DND-41 (cell line): ENCODE results near the gene VPS37D.
"Not testable (repeated sequence)": the region's sequence is repeated elsewhere in the genome, so short reads cannot be mapped to it uniquely, and the experiment has no call there.

Experiments used
- ATAC-seq: fragments of 200-7000 bp; cut with Tn5 transposase; 3 replicates; pipeline ENCODE4 v1.9.1; 2021; ENCODE audit warnings: low read depth; ENCODE audit not compliant: insufficient read depth
- DNase-seq: peaks from one replicate; pipeline ENCODE4 v3.0.0-alpha.2; 2020
- H2AFZ ChIP-seq: 2 replicates; pipeline ENCODE4 v1.6.0; 2012; ENCODE audit warnings: low read depth, low read length
- H3K27ac ChIP-seq: 2 replicates; pipeline ENCODE4 v1.5.1; 2012; ENCODE audit warnings: low read length, inconsistent platforms
- H3K27me3 ChIP-seq: fragments of 200-600 bp; sonication (generic); 2 replicates; pipeline ENCODE4 v1.6.0; 2012; ENCODE audit warnings: low read length, mild to moderate bottlenecking, inconsistent platforms; ENCODE audit not compliant: insufficient read depth, poor library complexity
- H3K36me3 ChIP-seq: 2 replicates; pipeline ENCODE4 v1.5.1; 2012; ENCODE audit warnings: low read length, inconsistent platforms; ENCODE audit not compliant: insufficient read depth
- H3K4me1 ChIP-seq: 2 replicates; pipeline ENCODE4 v1.5.1; 2012; ENCODE audit warnings: mild to moderate bottlenecking, low read length; ENCODE audit not compliant: insufficient read depth
- H3K4me2 ChIP-seq: 2 replicates; pipeline ENCODE4 v1.6.0; 2012; ENCODE audit warnings: mild to moderate bottlenecking, moderate library complexity, low read length, inconsistent platforms; ENCODE audit not compliant: insufficient read depth
- H3K4me3 ChIP-seq, 2 experiments: fragments of 200-600 bp in 1 of 2; shearing (Covaris generic) in 1 of 2; 2 replicates each; pipeline ENCODE4 v1.5.1; 2012 to 2016; ENCODE audit warnings: inconsistent platforms in 2 of 2, low read length in 2 of 2, mild to moderate bottlenecking in 2 of 2, low read depth in 1 of 2, moderate library complexity in 1 of 2
- H3K79me2 ChIP-seq: 2 replicates; pipeline ENCODE4 v1.6.0; 2012; ENCODE audit warnings: low read length, inconsistent platforms; ENCODE audit not compliant: insufficient read depth
- H3K9ac ChIP-seq: 2 replicates; pipeline ENCODE4 v1.6.0; 2012; ENCODE audit warnings: low read depth, mild to moderate bottlenecking, inconsistent platforms, low read length, moderate library complexity
- H3K9me3 ChIP-seq: 2 replicates; pipeline ENCODE4 v1.5.1; 2012; ENCODE audit warnings: low read length, moderate library complexity, mild to moderate bottlenecking, inconsistent platforms; ENCODE audit not compliant: insufficient read depth, severe bottlenecking
- H4K20me1 ChIP-seq: 2 replicates; pipeline ENCODE4 v1.6.0; 2012; ENCODE audit warnings: low read length; ENCODE audit not compliant: insufficient read depth
- EZH2 ChIP-seq: IDR thresholded peaks from 3 replicates; pipeline ENCODE4 v1.6.1; 2012; ENCODE audit warnings: borderline replicate concordance, low read depth, mild to moderate bottlenecking, moderate library complexity, low read length, inconsistent platforms; ENCODE audit not compliant: severe bottlenecking
- TF ChIP-seq, protein P1 (sequence below): IDR thresholded peaks from 2 replicates; pipeline ENCODE4 v1.5.1; 2012; ENCODE audit warnings: borderline replicate concordance, low read length, moderate library complexity, mild to moderate bottlenecking; ENCODE audit not compliant: poor library complexity, severe bottlenecking; ENCODE audit errors: extremely low read depth

Gene VPS37D

DNA sequence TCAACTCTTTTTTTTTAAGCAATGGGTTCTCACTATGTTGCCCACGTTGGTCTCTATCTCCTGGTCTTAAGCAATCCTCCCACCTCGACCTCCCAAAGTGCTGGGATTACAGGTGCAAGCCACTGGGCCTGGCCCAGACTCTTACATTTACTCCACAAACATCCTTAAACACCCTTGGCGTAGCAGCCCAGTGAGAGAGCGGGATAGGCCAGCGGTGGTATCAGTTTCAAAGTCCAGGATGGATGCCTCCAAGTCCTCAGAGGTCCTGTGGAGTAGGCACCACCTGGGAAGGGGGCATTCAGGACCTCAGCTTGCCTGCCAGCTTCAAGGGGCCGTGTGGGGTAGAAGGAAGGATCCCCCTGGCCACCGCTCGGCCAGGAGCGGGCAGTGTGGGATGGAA, 18.1 kb upstream of the VPS37D start:
- H3K9ac ChIP-seq = no peak overlapping the region
- no peak for DNase-seq
- TF ChIP-seq, protein P1, sequence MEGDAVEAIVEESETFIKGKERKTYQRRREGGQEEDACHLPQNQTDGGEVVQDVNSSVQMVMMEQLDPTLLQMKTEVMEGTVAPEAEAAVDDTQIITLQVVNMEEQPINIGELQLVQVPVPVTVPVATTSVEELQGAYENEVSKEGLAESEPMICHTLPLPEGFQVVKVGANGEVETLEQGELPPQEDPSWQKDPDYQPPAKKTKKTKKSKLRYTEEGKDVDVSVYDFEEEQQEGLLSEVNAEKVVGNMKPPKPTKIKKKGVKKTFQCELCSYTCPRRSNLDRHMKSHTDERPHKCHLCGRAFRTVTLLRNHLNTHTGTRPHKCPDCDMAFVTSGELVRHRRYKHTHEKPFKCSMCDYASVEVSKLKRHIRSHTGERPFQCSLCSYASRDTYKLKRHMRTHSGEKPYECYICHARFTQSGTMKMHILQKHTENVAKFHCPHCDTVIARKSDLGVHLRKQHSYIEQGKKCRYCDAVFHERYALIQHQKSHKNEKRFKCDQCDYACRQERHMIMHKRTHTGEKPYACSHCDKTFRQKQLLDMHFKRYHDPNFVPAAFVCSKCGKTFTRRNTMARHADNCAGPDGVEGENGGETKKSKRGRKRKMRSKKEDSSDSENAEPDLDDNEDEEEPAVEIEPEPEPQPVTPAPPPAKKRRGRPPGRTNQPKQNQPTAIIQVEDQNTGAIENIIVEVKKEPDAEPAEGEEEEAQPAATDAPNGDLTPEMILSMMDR = no peak
- TF ChIP-seq EZH2 = no peak

GRCh38 chr7:73650524-73650923, 17.1 kb upstream of the VPS37D start:
- Histone ChIP-seq H2AFZ (no peak overlapping the region), H4K20me1 (no peaks in the 10 kb centered on the region; the same call in 1 of the 2 replicates), H3K9ac (no peak overlapping the region), H3K4me2 (no peak overlapping the region), H3K79me2 (no peaks in the 10 kb centered on the region), H3K27me3 (peaks cover 8% of the 10 kb centered on the region), H3K36me3 (no peaks in the 10 kb centered on the region), H3K4me3 (no peak overlapping the region), H3K4me1 (no peaks in the 10 kb centered on the region), H3K9me3 (no peaks in the 10 kb centered on the region), H3K27ac (no peak overlapping the region)
- DNase-seq (no peak), ATAC-seq (no peak)
- TF ChIP-seq EZH2 = no peak
- TF ChIP-seq, protein P1 = no peak

More for the DNA sequence above, 18.1 kb upstream of the VPS37D start:
- no peak overlapping the region for H3K4me3 ChIP-seq
- no peaks in the 10 kb centered on the region for H3K4me1 ChIP-seq
- ATAC-seq = no peak
- peaks cover 9% of the 10 kb centered on the region for H3K27me3 ChIP-seq
- H3K27ac ChIP-seq = no peak overlapping the region
- no peaks in the 10 kb centered on the region for H3K79me2 ChIP-seq
- H2AFZ ChIP-seq = no peak overlapping the region
- H3K4me2 ChIP-seq = no peak overlapping the region
- no peaks in the 10 kb centered on the region; the same call in 1 of the 2 replicates for H4K20me1 ChIP-seq
- no peaks in the 10 kb centered on the region for H3K9me3 ChIP-seq
- no peaks in the 10 kb centered on the region for H3K36me3 ChIP-seq

- TF ChIP-seq EZH2 = no peak
- TF ChIP-seq, protein P1 = no peak
- Histone ChIP-seq H3K27me3 (no peaks in the 10 kb centered on the region), H3K4me1 (no peaks in the 10 kb centered on the region), H3K79me2 (no peaks in the 10 kb centered on the region), H3K9me3 (no peaks in the 10 kb centered on the region), H2AFZ (no peak overlapping the region), H4K20me1 (no peaks in the 10 kb centered on the region), H3K9ac (no peak overlapping the region), H3K4me2 (no peak overlapping the region), H3K27ac (no peak overlapping the region), H3K4me3 (no peak overlapping the region), H3K36me3 (no peaks in the 10 kb centered on the region)
- ATAC-seq (no peak), DNase-seq (no peak)
Measured at GRCh38 chr7:73652541-73652949, 15.1 kb upstream of the VPS37D start.

- H4K20me1 ChIP-seq, ATAC-seq, DNase-seq: not testable (repeated sequence)
Measured at GRCh38 chr7:73655309-73655708, 12.3 kb upstream of the VPS37D start.

More at GRCh38 chr7:73655309-73655708, 12.3 kb upstream of the VPS37D start:
- H3K4me3 ChIP-seq, H3K4me2 ChIP-seq, H3K27me3 ChIP-seq, H3K79me2 ChIP-seq, H3K36me3 ChIP-seq, H3K9ac ChIP-seq, H3K4me1 ChIP-seq, H3K9me3 ChIP-seq, H2AFZ ChIP-seq, H3K27ac ChIP-seq: not testable (repeated sequence)
